B cell (primary cell): ENCODE measurements around the gene IPO4.
"Not testable (repeated sequence)": the region's sequence is repeated elsewhere in the genome, so short reads cannot be mapped to it uniquely, and the experiment has no call there.

ENCODE experiments used
- EZH2 ChIP-seq: IDR thresholded peaks from 2 replicates; pipeline ENCODE4 v1.6.1; 2012; ENCODE audit warnings: borderline replicate concordance, low read depth, mild to moderate bottlenecking, moderate library complexity, low read length; ENCODE audit not compliant: insufficient read depth, poor library complexity, severe bottlenecking
- TF ChIP-seq, protein P1 (sequence below): fragments of 200-600 bp; IDR thresholded peaks from one replicate; pipeline ENCODE4 v1.8.0; 2022; ENCODE audit warnings: antibody characterized with exemption, mild to moderate bottlenecking

GRCh38 chr14:24216876-24217275 is 28.3 kb upstream of the IPO4 start:
- TF ChIP-seq, protein P1, sequence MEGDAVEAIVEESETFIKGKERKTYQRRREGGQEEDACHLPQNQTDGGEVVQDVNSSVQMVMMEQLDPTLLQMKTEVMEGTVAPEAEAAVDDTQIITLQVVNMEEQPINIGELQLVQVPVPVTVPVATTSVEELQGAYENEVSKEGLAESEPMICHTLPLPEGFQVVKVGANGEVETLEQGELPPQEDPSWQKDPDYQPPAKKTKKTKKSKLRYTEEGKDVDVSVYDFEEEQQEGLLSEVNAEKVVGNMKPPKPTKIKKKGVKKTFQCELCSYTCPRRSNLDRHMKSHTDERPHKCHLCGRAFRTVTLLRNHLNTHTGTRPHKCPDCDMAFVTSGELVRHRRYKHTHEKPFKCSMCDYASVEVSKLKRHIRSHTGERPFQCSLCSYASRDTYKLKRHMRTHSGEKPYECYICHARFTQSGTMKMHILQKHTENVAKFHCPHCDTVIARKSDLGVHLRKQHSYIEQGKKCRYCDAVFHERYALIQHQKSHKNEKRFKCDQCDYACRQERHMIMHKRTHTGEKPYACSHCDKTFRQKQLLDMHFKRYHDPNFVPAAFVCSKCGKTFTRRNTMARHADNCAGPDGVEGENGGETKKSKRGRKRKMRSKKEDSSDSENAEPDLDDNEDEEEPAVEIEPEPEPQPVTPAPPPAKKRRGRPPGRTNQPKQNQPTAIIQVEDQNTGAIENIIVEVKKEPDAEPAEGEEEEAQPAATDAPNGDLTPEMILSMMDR = not testable (repeated sequence)
- TF ChIP-seq EZH2 = not testable (repeated sequence)
